Smooth muscle cell (in vitro differentiated cells): ENCODE results near the gene PLCL1. TPM values are rescaled to one million over a fixed set of nuclear protein-coding genes. Genes with fewer than 3 reads are reported as not detected.

Experiments
- DNase-seq: peaks from one replicate; lab custom pipeline; 2025; ENCODE audit not compliant: unreplicated experiment; lab: John Stamatoyannopoulos, UW
- H2AFZ ChIP-seq: fragments of 200-600 bp; sonication (generic); 2 replicates; pipeline ENCODE4 v1.6.0; 2016; ENCODE audit warnings: antibody characterized with exemption, low read depth, mild to moderate bottlenecking
- H3F3A ChIP-seq: fragments of 200-600 bp; sonication (generic); 2 replicates; pipeline ENCODE4 v1.6.0; 2017; ENCODE audit warnings: antibody characterized with exemption, low read depth
- H3K27ac ChIP-seq: fragments of 200-600 bp; sonication (generic); 2 replicates; pipeline ENCODE4 v1.5.1; 2016; ENCODE audit warnings: low read depth, mild to moderate bottlenecking
- H3K27me3 ChIP-seq: fragments of 200-600 bp; sonication (generic); 2 replicates; pipeline ENCODE4 v1.6.1; 2016; ENCODE audit warnings: low read depth, mild to moderate bottlenecking
- H3K36me3 ChIP-seq: fragments of 200-600 bp; sonication (generic); 2 replicates; pipeline ENCODE4 v1.5.1; 2016; ENCODE audit warnings: low read depth
- H3K4me1 ChIP-seq: fragments of 200-600 bp; sonication (generic); 2 replicates; pipeline ENCODE4 v1.5.1; 2016; ENCODE audit warnings: low read depth
- H3K4me2 ChIP-seq: fragments of 200-600 bp; sonication (generic); 2 replicates; pipeline ENCODE4 v1.6.0; 2016; ENCODE audit warnings: mild to moderate bottlenecking
- H3K4me3 ChIP-seq: fragments of 200-600 bp; sonication (generic); 2 replicates; pipeline ENCODE4 v1.5.1; 2016; ENCODE audit warnings: mild to moderate bottlenecking
- H3K79me2 ChIP-seq: fragments of 200-600 bp; sonication (generic); 2 replicates; pipeline ENCODE4 v1.6.0; 2016; ENCODE audit warnings: low read depth, mild to moderate bottlenecking
- H3K9ac ChIP-seq: fragments of 200-600 bp; sonication (generic); 2 replicates; pipeline ENCODE4 v1.6.0; 2016; ENCODE audit warnings: low read depth
- H3K9me3 ChIP-seq: fragments of 200-600 bp; sonication (generic); replicated peaks from 2 replicates; pipeline ENCODE4 v1.5.1; 2016; ENCODE audit warnings: low read depth
- H4K20me1 ChIP-seq: fragments of 200-600 bp; sonication (generic); 2 replicates; pipeline ENCODE4 v1.6.0; 2016; ENCODE audit warnings: low read depth
- CTCF ChIP-seq: fragments of 200-600 bp; sonication (generic); IDR thresholded peaks from 2 replicates; pipeline ENCODE4 v1.5.1; 2017; ENCODE audit warnings: borderline replicate concordance, mild to moderate bottlenecking, antibody characterized with exemption; ENCODE audit not compliant: insufficient read depth, poor library complexity, severe bottlenecking
- WGBS: methylation state at CpG from one replicate; pipeline ENCODE4 v1.1.7; 2016; ENCODE audit warnings: low lambda C conversion rate; 5-methylcytosine and 5-hydroxymethylcytosine counted together
- polyA plus RNA-seq: library from polyadenylated mRNA; unstranded; fragments of >200 nt; fragmentation: Nextera tagmentation; extraction: Ambion mirVana; gene quantifications from 2 replicates; pipeline ENCODE4 v1.2.1, GENCODE V29; 2016
- total RNA-seq: library from RNA; depleted of rRNA; stranded (reverse); fragments of >200 nt; gene quantifications from 2 replicates; pipeline ENCODE4 v1.2.3, GENCODE V29; 2014

The PLCL1 gene
- total and polyA plus RNA-seq, 2 experiments from 2014 or later, result 0.87 to 1.3 TPM

- Histone ChIP-seq H2AFZ (no peak overlapping the region), H3K9ac (no peak overlapping the region), H4K20me1 (no peaks in the 10 kb centered on the region), H3K27me3 (no peaks in the 10 kb centered on the region), H3K36me3 (no peaks in the 10 kb centered on the region), H3K9me3 (no peaks in the 10 kb centered on the region), H3F3A (no peaks in the 10 kb centered on the region), H3K4me3 (no peak overlapping the region), H3K4me2 (no peak overlapping the region), H3K79me2 (no peaks in the 10 kb centered on the region), H3K27ac (no peak overlapping the region), H3K4me1 (no peaks in the 10 kb centered on the region)
- WGBS, result 100% methylated on average over 1 of the region's 1 CpG
- no peak for TF ChIP-seq CTCF
- no peak for DNase-seq
These were observed 127.4 kb downstream of the PLCL1 start for GRCh38 chr2:197931661-197932312.

- Histone ChIP-seq H3K79me2 (no peaks in the 10 kb centered on the region), H2AFZ (no peak overlapping the region), H3F3A (no peaks in the 10 kb centered on the region), H3K9ac (no peak overlapping the region), H3K9me3 (no peaks in the 10 kb centered on the region), H3K27me3 (no peaks in the 10 kb centered on the region), H3K4me2 (no peak overlapping the region), H3K4me1 (no peaks in the 10 kb centered on the region), H4K20me1 (no peaks in the 10 kb centered on the region), H3K4me3 (no peak overlapping the region), H3K27ac (no peak overlapping the region), H3K36me3 (no peaks in the 10 kb centered on the region)
- no peak for DNase-seq
- no peak for TF ChIP-seq CTCF
- 91% methylated on average over 5 of the region's 5 CpGs for WGBS
These were observed 128.0 kb downstream of the PLCL1 start for GRCh38 chr2:197932374-197932773.

- H3K27me3 ChIP-seq, result no peaks in the 10 kb centered on the region
- no peaks in the 10 kb centered on the region for H4K20me1 ChIP-seq
- no peak overlapping the region for H3K27ac ChIP-seq
- no peak overlapping the region for H3K9ac ChIP-seq
- TF ChIP-seq CTCF, result no peak
- H2AFZ ChIP-seq, result no peak overlapping the region
- H3K36me3 ChIP-seq, result no peaks in the 10 kb centered on the region
- H3K4me2 ChIP-seq, result no peak overlapping the region
- WGBS, result 79% methylated on average over 4 of the region's 4 CpGs
- H3K9me3 ChIP-seq, result no peaks in the 10 kb centered on the region
- no peak for DNase-seq
- no peaks in the 10 kb centered on the region for H3F3A ChIP-seq
- no peak overlapping the region for H3K4me3 ChIP-seq
- H3K4me1 ChIP-seq, result no peaks in the 10 kb centered on the region
- no peaks in the 10 kb centered on the region for H3K79me2 ChIP-seq
These were observed 130.0 kb downstream of the PLCL1 start for GRCh38 chr2:197934261-197934933.

GRCh38 chr2:197934934-197935289, 130.5 kb downstream of the PLCL1 start:
- Histone ChIP-seq H3K4me3 (no peak overlapping the region), H3K79me2 (no peaks in the 10 kb centered on the region), H3K9ac (no peak overlapping the region), H3K36me3 (no peaks in the 10 kb centered on the region), H2AFZ (no peak overlapping the region), H3K9me3 (no peaks in the 10 kb centered on the region), H3F3A (no peaks in the 10 kb centered on the region), H3K4me1 (no peaks in the 10 kb centered on the region), H3K4me2 (no peak overlapping the region), H3K27ac (no peak overlapping the region), H3K27me3 (no peaks in the 10 kb centered on the region), H4K20me1 (no peaks in the 10 kb centered on the region)
- no peak for TF ChIP-seq CTCF
- DNase-seq, result no peak
- WGBS, result 86% methylated on average over 4 of the region's 4 CpGs
